Measurements from ENCODE around the gene LRFN5.
"Not testable (repeated sequence)": the region's sequence is repeated elsewhere in the genome, so short reads cannot be mapped to it uniquely, and the experiment has no call there.

The LRFN5 gene

DNA sequence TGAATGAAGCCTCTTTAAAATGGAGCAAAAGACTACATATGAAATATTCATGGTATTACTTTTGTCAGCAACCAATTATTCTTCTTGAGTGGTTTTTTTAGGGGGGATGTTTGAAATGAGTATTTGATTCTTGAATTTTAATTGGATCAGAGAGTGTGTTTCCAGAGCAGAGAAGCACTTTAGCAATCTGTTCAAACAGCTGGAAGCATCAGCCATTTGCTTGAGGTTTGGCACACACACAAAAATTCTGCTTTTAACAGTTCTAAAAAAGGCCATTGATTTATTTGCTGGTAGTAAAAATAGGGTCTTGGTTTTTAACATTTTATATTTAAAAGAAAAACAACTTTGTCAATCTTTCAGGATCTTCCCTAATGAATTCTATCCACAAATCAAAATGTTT lies 292.7 kb downstream of the LRFN5 start:
- no peak for DNase-seq (ENCODE audit: low read depth)

DNA sequence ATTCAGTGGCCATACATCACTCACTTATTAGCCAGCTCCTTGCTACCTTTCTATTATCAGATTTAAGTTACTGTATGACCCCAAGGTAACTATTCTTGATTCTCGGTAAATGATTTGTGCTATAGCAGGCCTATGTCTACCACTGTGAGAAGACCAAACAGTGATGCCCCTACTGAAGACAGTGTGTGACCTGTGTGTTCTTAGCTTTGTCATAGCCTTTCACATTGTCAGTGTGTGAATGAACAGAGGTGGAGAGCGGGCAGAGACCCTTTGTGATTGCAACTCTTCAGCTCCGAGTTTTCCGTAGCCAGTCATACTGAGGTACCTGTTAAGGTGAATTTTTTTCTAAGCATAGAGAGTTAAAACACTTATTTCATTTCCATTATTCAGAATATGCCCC lies 294.0 kb downstream of the LRFN5 start:
- no peak for DNase-seq (ENCODE audit: low read depth)

GRCh38 chr14:41901089-41901488 lies 294.4 kb downstream of the LRFN5 start:
- DNase-seq (ENCODE audit: low read depth): no peak

GRCh38 chr14:41905394-41905964 lies 298.8 kb downstream of the LRFN5 start:
- DNase-seq (ENCODE audit: low read depth): no peak

GRCh38 chr14:41911155-41911554 lies 304.5 kb downstream of the LRFN5 start:
- DNase-seq (ENCODE audit: low read depth): not testable (repeated sequence)

GRCh38 chr14:41913398-41913797 lies 306.7 kb downstream of the LRFN5 start:
- DNase-seq (ENCODE audit: low read depth): no peak

- DNase-seq (ENCODE audit: low read depth): no peak
These were observed 309.1 kb downstream of the LRFN5 start for GRCh38 chr14:41915732-41916131.

DNA sequence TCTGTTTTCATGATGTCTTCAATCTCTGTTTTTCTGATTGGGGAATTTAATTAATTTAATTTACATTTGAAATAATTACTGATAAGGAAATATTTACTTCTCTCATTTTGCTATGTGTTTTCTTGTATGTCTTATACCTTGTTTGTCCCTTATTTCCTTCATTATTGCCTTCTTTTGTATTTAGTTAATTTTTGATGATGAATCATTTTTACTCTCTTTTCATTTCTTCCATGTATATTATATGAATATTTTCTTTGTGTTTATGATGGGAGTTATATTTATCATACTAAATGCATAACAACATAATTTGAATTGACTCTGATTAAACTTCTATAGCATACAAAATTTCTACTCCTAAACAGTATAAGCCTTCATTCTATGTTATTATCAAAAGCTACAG lies 309.6 kb downstream of the LRFN5 start:
- no peak for DNase-seq (ENCODE audit: low read depth)

DNA sequence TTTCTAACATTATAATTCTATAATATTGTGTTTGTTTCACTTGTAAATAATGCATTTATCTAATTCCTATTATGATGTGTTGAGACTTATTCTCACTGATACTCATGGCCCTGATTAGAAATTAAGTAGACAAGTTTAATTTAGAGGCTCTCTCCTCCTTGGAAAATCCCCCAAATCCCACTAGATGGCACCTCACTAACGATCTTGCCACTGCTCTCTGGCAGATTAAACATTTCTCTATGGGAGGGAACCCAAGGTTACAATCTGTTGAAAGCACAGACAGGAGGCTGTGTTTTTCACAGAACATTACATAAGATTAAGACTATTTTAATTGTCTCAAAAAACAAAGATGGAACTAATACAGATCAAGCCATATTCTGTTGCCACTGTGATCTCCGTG lies 318.7 kb downstream of the LRFN5 start:
- no peak for DNase-seq (ENCODE audit: low read depth)

GRCh38 chr14:41950428-41951151 lies 343.9 kb downstream of the LRFN5 start:
- DNase-seq (ENCODE audit: low read depth): no peak
